GM21423 (cell line): ENCODE results near the gene ZNF878.
"Not testable (repeated sequence)": the region's sequence is repeated elsewhere in the genome, so short reads cannot be mapped to it uniquely, and the experiment has no call there.

ENCODE experiments used
- ATAC-seq: cut with Tn5 transposase; IDR thresholded peaks from one replicate; pipeline ENCODE4 v1.9.1; 2021; ENCODE audit warnings: mild to moderate bottlenecking, moderate library complexity; ENCODE audit not compliant: unreplicated experiment

Gene ZNF878

DNA sequence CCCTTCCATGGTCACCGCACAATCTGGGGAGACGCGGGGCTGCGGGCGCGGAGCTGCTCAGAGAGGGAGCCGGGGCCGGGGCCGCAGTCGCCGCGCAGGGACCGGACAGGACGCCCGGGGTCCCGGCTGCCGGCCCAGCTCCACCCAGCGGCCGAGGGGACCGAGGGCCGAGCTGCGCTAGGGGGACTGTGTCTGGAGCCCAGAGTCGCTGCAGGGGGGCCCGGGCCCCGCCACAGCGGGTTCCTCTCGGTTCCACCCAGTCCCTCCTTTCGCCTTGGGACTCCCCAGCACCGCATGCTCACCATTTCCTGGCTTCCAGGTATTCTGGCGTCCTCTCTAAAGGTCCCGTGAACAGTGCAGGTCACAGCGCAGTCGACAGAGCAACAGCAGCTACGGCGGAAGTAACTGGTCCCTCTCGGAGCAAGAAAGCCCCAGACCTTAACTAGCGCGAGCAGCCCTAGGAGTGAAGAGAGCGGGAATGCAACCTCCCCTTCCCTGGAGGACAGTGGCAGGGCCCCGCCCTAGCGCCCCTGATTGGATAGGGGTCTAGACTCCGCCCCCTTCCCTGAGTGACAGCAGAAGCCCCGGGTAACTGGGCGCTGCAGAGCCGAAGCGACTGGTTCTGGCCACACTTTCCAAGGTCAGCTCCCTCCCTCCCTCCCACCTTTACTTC is at the start of gene ZNF878:
Gene ZNF878, minus strand, starts transcription at position 465 of the 673 bp plus-strand sequence. Its CDS starts 160 bp downstream, at position 305.
- ATAC-seq: peak; percentile 82

- no peak for ATAC-seq
These were observed 45.3 kb upstream of the ZNF878 start for GRCh38 chr19:12098040-12098439.

DNA sequence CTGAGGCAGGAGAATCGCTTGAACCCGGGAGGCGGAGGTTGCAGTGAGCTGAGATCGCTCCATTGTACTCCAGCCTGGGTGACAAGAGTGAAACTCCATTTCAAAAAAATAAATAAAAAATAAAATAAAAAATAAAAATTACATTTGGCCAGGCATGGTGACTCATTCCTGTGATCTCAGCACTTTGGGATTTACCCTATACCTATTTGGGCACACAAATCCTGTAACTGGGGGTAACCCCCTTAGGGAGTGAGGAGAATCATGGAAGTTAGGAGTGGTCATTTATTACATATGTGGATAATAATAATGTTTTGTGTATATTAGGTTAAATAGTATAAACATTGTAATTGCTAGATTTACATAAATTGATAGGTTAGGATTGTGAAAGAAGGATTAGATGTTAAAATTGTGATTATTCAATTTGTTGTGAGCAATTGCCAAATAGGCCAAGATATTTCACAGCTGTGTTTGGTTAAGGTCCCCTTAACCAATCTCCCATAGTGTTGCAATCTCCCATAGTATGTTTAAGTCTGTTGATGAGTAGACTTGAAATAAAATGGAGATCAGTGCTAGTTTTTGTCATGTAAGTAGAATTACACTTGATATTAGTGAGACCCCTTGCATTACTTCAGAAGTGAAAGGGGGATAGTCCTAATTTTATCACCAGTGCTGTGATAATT is 42.5 kb upstream of the ZNF878 start:
- no peak for ATAC-seq

- no peak for ATAC-seq
These were observed 41.0 kb upstream of the ZNF878 start for GRCh38 chr19:12093777-12094176.

GRCh38 chr19:12092956-12093355 is 40.2 kb upstream of the ZNF878 start:
- ATAC-seq: no peak

DNA sequence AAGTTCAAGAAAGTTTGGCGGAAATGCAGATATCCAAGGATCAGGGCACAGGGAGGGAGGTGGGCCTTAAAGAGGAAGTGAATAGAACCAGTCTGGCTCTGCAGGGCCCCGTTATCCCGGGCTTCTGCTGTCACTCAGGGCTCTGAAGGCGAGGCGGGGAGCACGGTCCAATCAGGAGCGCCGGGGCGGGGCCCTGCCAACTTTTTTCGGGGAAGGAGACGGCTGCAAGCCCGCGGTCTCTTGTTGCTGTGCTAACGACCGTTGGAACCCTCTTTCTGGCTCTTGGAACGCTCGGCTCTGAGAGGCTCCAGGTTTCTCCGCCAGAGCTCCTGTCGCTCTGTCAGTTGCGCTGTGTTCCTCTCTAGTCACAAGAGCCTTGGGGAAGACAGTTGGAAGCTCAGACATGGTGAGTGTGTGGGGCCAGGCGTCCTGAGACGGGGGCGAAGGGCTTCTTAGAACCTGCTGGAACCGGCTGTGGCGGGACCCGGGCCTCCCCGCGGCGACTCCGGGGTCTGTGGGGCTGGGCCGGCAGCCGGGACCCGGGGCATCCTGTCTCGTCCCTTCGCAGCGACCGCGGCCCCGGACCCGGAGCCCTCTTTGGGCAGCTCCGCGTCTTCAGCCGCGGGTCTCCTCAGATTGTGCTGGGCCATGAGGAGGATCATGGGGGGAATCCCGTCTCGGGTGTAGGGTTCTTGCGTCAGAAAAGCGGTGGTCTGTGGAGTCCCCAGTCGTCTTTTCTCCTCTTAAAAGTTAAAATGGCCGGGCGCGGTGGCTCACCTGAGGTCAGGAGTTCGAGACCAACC is 39.5 kb upstream of the ZNF878 start:
- peak; percentile 58 for ATAC-seq

- no peak for ATAC-seq
These were observed 38.0 kb upstream of the ZNF878 start for GRCh38 chr19:12090807-12091206.

DNA sequence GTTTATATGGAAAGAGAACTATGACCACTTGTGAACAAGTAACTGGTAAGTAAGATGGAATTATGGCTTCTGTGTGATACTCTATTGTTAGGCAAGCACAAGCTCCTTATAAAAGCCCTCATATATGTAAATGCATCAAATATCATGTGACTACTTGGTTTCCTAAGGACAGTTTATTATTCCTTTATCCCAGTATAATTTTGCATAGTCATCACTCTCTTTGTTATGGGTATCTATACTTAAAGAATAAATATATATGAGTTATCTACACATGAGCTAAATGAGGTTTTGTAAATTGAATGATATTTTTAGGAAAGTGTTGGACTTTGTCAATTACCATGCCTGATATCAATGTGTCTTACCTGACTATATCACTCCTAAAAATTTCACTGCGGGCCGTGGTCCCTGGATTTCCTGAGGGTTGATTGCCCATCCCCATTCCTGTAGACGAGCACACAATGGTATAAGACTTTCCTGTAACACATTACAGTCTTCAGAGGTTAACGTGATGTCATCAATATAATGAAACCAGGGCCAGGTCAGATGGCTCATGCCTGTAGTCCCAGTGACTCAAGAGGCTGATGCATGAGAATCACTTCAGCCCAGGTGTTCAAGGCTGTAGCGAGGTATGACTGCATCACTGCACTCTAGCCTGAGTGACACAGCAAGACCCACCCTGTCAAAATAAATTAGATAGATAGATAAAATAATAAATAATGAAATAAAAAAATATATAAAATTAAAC is 32.5 kb upstream of the ZNF878 start:
- ATAC-seq: no peak

GRCh38 chr19:12083336-12083735 is 30.6 kb upstream of the ZNF878 start:
- not testable (repeated sequence) for ATAC-seq

DNA sequence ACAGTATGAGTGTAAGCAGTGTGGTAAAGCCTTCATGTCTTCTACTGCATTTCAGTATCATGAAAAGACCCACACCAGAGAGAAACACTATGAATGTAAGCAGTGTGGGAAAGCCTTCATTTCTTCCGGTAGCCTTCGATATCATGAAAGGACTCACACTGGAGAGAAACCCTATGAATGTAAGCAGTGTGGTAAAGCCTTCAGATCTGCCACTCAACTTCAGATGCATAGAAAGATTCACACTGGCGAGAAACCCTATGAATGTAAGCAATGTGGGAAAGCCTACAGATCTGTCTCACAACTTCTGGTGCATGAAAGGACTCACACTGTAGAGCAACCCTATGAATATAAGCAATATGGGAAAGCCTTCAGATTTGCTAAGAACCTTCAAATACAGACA is 24.6 kb upstream of the ZNF878 start:
- no peak for ATAC-seq

DNA sequence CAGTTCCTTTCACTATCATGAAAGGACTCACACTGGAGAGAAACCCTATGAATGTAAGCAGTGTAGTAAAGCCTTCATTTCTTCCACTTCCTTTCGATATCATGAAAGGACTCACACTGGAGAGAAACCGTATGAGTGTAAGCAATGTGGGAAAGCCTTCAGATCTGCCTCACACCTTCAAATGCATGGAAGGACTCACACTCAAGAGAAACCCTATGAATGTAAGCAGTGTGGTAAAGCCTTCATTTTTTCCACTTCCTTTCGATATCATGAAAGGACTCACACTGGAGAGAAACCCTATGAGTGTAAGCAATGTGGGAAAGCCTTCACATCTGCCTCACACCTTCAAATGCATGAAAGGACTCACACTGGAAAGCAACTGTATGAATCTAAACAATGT is 23.6 kb upstream of the ZNF878 start:
- ATAC-seq: not testable (repeated sequence)

DNA sequence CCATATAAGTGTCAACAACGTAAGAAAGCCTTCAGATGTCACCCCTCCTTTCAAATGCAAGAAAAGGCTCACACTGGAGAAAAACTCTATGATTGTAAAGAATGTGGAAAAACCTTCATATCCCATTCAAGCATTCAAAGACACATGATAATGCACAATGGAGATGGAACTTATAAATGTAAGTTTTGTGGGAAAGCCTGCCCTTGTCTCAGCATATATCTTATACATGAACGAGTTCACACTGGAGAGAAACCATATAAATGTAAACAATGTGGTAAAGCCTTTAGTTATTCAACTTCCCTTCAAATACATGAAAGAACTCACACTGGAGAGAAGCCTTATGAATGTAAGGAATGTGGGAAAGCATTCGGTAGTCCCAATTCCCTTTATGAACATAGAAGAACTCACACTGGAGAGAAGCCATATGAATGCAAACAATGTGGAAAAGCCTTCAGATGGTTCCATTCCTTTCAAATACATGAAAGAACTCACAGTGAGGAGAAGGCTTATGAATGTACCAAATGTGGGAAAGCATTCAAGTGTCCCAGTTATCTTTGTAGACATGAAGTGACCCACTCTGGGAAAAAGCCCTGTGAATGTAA is 22.9 kb upstream of the ZNF878 start:
- no peak for ATAC-seq

DNA sequence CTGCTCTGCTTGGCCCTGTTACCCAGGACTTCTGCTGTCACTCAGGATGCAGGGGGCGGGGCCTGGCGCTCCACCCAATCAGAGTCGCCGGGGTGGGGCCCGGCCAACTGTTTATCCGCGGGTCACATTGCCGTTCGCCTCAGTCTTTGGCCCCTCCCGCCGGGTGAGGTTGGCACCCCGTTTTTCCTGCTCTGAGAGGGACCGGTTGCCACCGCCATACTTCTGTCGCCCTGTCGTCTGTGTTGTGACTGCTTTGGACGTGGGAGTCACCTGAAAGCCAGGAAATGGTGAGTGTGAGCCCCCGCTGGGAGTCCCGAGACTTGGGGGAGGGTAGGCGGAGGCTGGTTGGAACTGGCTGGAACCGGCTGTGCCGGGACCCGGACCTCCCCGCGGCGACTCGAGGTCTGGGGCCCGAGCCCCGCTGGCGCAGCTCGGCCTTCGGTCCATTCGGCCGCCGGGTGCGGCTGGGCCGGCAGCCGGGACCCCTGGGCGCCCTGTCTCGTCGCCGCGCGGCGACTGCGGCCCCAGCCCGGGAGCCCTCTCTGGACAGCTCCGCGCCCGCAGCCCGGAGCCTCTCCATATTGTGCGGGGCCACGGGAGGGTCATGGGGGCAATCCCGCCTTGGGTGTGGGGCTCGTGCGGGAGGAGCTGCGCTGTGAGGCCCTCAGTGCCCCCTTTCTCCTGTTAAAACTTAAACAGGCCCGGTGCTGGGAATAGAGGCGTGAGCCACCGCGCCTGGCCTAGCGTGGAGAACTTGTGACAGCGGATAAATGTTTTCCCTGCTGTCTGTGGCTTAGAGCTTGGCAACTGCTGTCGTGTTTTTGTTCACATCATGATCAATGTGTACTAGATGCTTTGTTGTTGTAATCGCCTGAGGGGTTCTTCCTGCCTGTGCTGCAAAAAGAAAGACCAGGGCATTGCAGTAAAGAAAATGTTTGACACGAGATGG is 12.1 kb upstream of the ZNF878 start, which contains the start of gene ZNF844:
Gene ZNF844, plus strand, starts transcription at position 142 of the 949 bp plus-strand sequence. Its CDS starts 143 bp downstream, at position 285.
- peak; percentile 88 for ATAC-seq

DNA sequence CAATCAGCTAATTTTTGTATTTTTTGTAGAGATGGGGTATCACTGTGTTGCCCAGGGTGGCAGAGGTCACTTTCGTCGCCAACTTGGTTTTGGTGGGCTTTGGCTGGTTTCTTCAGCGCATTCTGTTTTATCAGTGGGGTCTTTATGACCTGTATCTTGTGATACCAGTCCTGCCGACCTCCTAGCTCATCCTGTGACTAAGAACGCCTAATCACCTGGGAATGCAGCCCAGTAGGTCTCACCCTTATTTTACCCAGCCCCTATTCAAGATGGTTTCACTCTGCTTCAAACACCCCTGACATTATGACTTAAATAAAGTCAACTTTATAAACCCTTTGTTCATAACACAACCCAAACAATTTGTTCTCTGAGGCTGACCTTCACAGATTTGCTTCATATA is 3.0 kb upstream of the ZNF878 start:
- no peak for ATAC-seq

DNA sequence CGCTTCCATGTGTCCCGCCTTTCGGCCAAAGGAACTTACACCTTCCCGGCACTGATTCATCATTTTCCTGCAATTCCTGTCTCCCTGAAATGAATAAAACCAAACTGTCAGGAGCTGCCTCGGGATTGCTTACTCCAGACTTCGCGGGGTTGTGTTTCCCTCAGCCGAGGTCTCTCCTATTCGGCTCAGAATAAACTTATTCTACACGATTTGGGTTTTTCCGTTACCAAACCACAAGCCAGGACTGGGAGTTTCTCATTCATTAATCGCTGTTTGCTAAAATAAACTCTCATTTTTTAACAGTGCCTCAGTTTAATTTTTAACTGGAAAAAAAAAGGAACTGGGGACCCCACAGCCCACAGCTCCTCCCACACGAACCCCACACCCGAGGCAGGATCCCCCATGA is 667 bp downstream of the ZNF878 start:
- no peak for ATAC-seq

DNA sequence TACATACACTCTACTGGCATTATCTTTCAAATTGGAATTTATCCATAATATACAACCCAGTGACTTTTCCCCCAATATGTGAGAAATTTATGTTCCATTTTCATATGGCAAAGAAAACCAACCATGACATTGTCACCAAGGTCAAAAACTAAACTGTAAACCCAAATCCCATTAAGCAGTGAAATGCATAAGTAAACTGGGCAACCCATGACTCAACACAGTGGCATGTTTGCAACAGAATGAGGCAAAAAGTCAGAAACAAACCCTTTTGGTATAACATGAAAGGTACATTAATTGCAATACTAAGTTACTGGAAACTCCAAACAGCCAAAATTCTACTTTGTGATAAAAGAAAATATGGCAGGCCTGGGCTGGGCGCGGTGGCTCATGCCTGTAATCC is 4.9 kb downstream of the ZNF878 start:
- ATAC-seq: no peak

GRCh38 chr19:12043752-12044422 is 8.9 kb downstream of the ZNF878 start:
- ATAC-seq: no peak

- no peak for ATAC-seq
These were observed 9.9 kb downstream of the ZNF878 start for GRCh38 chr19:12042893-12043292.
